GM18520 (cell line): ENCODE measurements around the gene FDXACB1.
A peak's percentile ranks its signal among the peaks of the same experiment; 100 is the strongest.

ENCODE experiments used
- ATAC-seq: cut with Tn5 transposase; IDR thresholded peaks from one replicate; pipeline ENCODE4 v1.9.1; 2021; ENCODE audit not compliant: unreplicated experiment

Gene FDXACB1, protein sequence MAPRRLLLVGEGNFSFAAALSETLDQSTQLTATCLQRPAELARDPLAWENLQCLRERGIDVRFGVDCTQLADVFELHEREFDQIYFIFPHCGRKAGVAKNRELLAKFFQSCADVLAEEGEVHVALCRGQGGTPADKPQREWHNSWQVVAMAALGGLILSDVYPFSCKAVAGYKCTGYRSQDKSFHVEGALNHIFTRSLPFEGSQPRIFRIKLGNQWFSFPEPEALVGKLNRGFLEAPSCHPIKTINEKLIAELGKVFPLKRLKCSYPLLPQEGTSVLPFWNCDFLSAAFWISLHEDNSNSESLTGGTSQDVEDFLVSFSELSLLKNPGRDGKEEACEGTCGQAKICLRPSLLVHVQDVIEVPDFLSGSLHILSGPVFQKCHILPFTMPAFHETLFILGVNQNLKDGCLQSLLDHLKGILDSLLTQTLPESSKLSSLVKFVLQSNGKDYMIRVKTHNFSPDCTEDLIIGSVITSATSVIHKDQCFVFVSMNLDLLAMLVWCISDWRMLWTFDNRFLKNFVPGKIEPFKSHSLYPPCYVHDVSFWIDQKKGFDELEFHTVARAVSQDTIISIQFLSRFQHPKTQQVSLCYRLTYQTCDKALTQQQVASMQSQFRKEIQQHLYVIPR

DNA sequence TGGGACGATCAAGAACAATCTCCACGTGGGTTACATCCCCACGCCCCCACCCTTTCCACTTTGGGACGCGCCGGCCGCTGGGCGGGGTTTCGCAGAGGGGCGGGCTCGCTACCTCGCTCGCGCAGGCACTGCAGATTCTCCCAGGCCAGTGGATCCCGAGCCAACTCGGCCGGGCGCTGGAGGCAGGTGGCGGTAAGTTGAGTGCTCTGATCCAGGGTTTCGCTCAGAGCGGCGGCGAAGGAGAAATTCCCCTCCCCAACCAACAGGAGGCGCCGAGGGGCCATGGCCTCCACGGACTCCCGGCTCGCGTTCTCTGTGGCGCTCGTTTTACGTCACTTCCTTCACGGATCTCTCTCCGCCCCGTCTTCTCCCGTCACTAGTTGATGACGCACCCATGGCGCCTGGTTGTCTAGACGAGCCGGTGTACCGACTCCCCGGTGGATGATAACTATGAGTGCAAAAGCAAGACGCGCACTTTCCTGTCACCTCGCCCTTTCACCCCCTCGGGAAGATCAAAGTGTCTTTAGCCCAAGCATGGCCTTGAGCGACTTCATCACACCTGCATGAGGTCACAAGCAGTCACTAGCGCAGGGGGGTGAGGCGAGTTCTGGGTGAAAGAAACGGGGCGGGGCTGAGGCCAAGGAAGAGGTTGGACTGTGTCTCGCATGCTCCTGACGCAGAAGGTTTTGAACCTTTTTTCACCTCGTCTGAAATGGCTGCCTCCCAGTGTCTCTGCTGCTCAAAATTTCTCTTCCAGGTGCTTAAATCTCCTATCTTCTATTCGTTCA lies at the start of gene FDXACB1, which contains the start of gene CFAP68:
Gene FDXACB1, minus strand, starts transcription at position 317 of the 788 bp plus-strand sequence. Its CDS starts 33 bp downstream, at position 284.
Gene CFAP68, plus strand, starts transcription at position 693 of the 788 bp plus-strand sequence. Its CDS starts 20 bp downstream, at position 713.
- peak; percentile 84 for ATAC-seq

DNA sequence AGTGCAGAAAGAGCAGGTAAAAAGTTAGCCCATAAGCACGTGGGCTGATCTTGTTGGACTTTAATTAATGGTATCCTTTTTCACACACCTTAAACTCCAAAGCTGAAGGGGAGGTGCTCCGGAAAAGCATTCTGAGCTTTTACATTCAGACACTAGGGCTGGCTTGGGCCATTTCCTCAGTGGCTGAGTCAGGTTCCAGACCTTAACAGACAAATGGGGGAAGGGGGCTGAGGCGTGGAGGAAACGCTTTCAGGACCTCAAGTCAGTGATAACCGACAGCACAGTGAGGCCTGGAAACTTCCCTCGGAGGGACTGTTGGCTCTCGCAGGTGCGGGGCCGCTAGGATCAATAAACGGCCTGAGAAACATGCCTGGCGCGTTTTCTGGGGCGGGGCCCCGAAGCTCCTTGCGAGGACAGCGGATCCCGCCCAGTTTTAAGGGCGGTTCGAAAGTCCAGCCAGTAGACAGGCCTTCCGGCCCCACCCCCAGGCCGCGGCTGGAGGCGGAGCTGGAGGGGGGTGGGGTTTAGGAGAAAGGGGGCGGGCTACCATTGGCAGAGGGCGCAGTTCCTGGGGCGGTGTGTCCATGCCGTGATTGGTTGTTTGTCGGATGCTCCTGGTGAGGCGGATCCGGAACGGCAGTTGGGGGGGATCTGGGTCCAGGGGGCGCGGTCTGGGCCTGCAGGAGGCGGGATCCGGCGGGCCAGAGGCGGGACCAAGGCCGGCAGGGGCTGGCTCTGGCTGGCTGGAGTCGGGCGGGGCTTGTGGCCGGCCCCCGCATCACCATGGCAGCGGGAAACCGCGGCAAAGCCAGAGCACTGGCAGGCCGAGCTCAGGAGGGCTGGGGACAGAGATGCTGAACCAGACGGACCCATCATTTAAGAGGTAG lies 47.8 kb upstream of the FDXACB1 start:
- peak; percentile 89 for ATAC-seq

DNA sequence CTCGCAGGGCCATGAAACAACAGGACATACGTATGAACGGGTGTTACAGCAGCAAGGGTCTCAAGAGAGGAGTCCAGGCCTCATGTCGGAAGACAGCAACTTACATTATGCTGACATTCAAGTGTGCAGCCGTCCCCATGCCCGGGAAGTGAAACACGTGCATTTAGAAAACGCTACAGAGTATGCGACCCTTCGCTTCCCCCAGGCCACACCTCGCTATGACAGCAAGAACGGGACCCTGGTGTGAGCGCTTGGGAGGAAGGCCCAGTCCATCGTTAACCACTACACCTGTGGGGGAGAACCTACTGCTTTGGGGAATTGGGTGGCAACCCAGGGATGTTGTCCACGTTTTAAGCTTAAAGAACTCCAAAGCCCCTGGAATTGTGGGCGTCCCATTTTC lies 47.0 kb upstream of the FDXACB1 start:
- no peak for ATAC-seq

DNA sequence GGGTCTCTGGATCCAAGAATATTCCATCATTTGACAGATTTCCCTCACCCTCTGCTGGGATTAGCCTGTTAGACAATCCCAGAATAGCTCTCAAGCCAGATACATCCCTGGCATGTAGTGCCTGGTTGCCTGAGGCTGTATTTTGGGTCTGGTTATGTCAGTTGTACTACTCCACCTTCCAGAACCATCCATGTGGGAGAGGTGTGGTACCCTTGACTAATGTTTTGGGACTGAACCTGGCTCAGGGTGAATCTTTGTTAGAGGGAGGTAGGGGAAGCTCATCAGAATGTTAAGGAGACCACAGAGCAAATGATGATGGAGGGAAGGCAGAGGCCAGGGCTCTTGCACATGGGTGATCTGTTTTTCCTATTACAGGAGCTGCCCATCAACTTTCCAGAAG lies 45.0 kb upstream of the FDXACB1 start:
- no peak for ATAC-seq

DNA sequence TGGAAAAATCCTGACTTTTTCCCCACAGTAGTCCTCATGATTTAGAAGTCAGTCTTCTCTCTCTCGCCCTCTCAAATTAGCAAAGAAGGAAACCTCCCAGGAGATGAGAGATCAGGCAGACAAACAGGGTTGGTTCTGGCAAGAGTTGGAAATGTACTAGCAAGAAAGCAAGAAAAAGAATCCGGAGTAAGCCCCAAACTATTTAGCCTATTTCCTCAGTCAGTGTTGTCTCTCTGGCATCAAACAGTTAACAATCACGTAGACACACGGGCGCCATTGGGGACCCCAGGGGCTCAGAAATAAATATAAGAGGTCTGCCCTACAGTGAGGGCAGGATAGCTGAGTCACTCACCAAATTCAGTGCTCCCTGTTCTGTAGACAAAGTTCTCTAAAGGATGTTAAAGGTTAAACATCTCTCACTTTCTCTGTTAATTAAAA lies 44.4 kb upstream of the FDXACB1 start:
- ATAC-seq = no peak

DNA sequence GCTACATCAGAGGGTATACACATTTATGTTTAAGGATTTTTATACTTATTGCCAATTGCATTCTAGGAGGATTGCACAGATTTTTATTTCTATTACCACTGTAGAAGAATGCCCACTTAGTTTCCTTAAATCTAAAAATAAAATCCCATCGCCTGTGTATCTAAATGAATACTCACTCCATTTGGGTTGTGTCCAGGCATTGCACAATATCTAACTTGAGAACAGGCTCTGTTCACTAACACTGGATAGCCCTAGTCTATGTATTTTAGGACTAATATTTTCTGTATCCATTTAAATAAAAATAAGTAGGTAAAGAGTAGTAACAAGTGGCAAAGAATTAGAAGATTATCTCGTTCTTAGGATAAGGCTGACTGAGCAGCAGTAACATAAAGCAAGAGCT lies 43.8 kb upstream of the FDXACB1 start:
- ATAC-seq = no peak

DNA sequence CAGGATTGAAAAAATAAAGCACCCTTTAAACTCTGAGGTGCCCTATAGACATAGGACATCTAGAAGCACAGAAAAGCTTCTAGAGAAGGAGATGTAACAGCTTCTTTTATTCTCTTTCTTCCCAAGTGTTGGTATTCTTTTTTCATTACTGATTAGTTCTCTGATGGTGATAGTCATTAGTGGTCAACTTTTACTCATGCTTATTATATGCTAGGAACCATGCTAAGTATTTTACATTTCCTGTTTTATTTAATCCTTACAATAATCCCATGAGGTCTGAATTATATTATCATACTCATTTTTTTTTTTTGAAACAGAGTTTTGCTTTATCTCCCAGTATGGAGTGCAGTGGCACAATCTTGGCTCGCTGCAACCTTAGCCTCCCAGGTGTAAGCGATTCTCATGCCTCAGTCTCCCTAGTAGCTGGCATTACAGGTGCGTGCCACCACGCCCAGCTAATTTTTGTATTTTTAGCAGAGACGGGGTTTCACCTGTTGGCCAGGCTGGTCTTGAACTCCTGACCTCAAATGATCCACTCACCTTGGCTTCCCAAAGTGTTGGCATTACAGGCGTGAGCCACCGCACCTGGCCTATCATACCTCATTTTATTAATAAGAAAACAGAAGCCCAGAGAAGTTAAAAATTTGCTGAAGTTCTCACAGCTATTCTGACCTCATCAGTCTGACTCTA lies 42.7 kb upstream of the FDXACB1 start:
- no peak for ATAC-seq

DNA sequence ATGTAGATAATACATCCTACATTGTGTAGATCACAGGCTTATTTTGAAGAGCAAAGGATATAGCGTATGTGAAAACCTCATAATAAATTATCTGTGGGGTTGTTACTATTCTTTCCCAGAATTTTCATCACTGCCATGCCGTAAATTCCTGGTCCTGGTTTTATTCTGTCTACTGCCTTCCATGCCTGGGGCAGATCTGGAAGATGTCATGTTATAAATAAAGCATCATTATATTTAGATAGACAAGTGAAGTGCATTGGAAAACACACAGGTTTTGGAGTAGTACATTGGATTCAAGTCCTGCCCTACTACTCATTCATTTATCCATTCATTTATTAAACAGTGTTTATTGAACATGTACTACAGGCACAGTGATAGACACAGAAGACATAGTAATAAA lies 41.9 kb upstream of the FDXACB1 start:
- ATAC-seq = no peak

GRCh38 chr11:111918390-111919256 lies 39.7 kb upstream of the FDXACB1 start, which contains the start of gene C11orf52:
TSS of gene C11orf52 (plus strand) at chr11:111918913. CDS start at chr11:111918973, 60 bp downstream.
- ATAC-seq = no peak

- ATAC-seq = no peak
Observed at GRCh38 chr11:111917788-111918187, 38.8 kb upstream of the FDXACB1 start.

DNA sequence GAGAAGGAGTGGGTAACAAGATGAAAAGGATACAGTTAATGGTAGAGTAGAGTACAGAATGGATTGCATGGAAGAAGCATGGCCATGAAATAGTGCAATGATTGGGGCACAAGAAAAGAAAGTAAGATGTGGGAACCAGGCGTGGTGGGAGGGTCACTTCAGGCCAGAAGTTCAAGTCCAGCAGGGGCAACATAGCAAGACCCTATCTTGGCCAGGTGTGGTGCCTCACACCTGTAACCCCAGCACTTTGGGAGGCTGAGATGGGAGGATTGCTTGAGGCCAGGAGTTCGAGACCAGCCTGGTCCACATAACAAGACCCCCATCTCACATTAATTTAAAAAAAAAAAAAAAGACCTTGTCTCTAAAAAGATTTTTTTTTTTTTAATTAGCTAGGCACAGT lies 38.3 kb upstream of the FDXACB1 start:
- no peak for ATAC-seq

GRCh38 chr11:111916768-111917167 lies 37.8 kb upstream of the FDXACB1 start:
- ATAC-seq = no peak

- no peak for ATAC-seq
Observed at GRCh38 chr11:111913997-111914396, 35.0 kb upstream of the FDXACB1 start.

GRCh38 chr11:111913031-111913861 lies 34.3 kb upstream of the FDXACB1 start:
- no peak for ATAC-seq

- no peak for ATAC-seq
Observed at GRCh38 chr11:111912535-111912934, 33.6 kb upstream of the FDXACB1 start, which contains the start of gene HSPB2. TSS of gene HSPB2 (plus strand) at chr11:111912734. CDS start at chr11:111912830, 96 bp downstream.

DNA sequence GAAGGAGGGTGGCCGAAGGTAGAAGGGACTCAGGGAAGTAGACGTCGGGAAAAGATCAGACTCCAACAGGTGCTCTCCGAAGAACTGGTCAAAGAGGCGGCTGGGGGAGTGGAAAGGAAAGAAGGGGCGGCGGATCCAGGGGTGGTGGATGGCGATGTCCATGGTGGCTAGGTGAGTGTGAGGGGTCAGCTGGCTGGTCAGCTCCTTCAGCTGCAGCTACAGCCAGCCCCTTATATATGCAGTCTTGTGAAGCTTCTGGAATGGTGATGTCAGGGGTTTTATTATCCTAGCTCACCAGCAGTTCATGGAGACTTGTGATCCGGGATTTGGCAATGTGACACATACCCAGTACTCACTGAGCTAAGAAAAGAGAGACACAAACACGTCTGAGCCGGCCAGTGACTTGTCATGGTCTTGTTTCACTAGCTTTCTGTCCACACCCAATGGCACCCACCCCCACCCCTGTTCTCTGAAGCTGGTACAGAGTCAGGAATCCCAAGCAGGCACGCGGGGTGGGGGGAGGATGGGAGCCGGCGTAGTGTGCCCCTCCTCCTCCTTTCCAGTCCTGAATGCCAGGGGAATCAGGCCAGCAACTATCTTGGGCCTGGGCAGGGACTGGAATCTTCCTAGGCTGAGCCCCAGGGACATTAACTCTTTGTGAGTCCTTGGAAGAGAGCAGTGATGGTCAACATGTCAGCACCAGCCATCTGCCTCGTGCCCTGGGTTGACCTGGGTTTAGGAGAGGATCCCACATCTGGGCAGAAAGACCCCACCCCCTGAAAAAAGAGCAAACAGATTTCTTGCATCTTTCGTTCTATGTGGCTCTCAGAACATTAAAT lies 32.8 kb upstream of the FDXACB1 start, which contains the start of gene CRYAB:
Gene CRYAB, minus strand, starts transcription at position 208 of the 839 bp plus-strand sequence. Its CDS starts 46 bp downstream, at position 162.
- ATAC-seq = no peak
